GM19397 (cell line): ENCODE data around the gene HMOX2.

Experiments used
- ATAC-seq: cut with Tn5 transposase; IDR thresholded peaks from one replicate; pipeline ENCODE4 v1.9.1; 2021; ENCODE audit warnings: mild to moderate bottlenecking, moderate library complexity; ENCODE audit not compliant: unreplicated experiment

HMOX2 gene

DNA sequence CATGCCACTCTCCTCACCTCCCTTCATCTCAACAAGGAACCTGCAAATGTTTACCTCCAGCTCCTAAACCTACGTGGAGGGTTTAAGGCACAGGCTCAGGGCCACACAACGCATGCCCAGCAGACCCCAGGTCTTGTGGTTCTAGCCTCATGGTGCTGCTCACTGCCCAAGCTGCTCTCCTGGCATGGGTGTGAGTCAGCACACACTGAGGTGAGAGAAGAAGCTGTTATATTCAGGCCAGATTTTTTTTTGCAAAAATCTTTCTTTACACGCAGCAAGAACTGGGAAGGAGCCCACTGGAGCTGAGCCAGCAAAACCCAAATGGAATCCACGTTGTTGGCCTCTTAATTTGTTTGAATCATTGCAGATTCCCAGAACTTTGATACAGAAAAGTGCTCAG is 74.4 kb downstream of the HMOX2 start:
- no peak for ATAC-seq

DNA sequence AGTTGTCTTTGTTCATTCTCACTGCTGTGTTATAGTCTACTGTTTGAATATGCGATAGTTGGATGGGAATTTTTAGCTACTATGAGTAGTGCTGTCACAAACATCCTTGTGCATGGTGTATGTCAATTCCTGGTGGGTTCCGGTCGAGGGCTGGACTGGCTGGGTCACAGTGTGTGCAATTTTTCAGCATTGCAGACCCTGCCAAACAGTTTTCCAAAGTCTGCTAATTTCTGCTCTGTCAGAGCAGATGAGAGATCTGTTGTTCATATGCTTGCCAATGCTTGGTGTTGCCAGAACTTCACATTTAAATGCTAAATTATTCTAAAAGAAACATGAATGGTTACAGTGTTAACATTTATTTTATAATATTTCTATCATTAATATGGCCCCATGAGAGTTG is 76.3 kb downstream of the HMOX2 start:
- ATAC-seq, result no peak

DNA sequence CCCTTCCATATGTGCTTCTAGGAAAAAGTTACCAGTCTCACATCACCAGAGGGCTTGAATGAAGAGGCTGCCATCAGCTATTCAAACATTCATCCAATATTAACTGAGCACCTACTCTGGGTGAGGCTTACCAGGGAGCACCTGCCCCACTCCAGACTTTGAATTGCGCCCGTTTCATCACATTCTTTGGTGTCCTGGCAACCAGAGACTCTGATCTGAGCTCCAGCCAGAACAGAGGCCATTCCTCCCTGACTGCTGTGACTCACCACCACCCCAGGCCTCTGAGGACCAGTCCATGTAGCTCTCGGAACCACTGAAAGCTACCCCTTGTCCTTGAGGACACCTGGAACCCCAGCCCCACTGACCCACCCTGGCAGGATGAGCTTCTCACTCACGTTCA is 79.9 kb downstream of the HMOX2 start, which contains the start of gene C16orf96:
Gene C16orf96 (plus strand): TSS at position 229 of the 400 bp plus-strand sequence. CDS start 150 bp downstream, at position 379.
- ATAC-seq, result no peak

DNA sequence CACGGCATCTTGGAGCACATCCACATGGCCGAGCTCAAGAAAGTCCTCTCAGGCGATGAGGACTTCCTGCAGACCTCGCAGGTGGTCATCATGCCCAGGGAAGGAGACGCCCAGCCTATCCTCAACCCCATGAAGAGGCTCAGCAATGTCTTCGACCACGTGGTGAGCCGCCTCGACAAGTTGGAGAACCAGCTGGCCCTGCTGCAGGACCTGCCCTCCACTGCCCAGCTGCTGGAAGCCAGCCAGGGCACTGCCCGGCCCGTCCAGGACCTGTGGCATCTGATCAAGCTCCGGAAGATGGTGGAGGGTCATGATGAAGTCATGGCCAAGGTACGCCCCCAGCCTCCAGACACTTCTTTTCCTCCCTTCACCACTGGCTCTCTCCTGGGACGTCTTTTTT is 80.4 kb downstream of the HMOX2 start:
- ATAC-seq, result no peak

DNA sequence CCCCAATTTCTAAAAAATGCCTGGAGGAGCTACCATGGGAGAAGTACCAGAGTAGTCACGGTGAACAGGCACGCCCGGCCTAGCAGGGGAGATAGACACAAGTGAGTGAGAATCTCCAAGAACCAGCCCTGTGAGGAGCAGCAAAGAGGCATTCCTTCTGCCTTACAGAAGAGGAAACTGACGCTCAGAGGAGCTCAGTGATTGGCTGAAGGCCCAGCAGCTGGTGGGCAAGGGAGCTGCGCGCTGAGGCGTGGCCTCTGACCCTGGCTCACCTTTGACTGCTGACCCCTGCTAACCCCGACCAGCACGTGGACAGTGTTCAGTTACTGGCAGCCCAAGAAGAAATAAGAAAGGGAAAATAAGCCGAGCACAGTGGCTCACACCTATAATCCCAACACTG is 81.8 kb downstream of the HMOX2 start:
- no peak for ATAC-seq
